GM19324 (cell line): ENCODE data around the gene ABHD16A.

Source experiments
- ATAC-seq: cut with Tn5 transposase; IDR thresholded peaks from one replicate; pipeline ENCODE4 v1.9.1; 2021; ENCODE audit warnings: mild to moderate bottlenecking, moderate library complexity; ENCODE audit not compliant: unreplicated experiment, low FRiP score

The ABHD16A gene

DNA sequence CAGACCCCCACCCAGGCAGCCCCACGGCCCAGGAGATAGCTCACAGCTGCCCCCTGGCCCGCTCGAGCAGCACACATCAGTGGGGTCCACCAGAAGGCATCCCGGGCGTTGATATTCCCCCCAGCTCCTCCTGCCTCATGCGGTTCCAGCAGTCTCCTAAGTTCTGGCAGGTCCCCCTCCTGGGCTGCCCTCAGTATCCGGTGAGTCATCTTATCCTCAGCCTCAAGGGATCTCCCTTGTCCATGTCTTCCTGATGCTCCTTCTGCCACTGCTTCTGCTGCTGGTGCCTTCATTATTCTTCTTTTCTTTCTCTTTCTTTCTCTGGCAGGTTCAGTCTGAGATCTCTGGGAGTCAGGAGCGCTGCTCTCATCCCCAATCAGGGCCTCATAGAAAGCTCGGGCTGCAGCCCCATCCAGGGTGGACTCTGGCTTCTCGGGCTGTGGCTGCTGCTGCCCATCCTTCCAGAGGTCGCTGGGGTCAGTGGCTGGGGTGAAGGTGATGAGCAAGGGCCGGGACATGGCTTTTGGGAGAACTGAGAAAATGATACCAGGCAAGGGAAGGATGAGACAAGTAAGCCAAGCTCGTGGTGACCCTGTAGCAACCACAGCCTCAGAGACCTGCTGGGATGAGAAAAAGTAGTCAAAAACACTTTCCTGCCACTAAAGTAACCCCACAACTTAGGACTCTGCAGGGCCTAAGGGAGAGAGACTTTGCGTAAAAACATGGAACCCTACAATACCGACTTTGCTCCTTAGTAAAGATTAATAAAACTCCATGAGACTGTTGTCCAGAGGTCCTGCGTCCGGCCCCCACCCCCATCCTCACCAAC lies 38.9 kb downstream of the ABHD16A start:
- no peak for ATAC-seq

DNA sequence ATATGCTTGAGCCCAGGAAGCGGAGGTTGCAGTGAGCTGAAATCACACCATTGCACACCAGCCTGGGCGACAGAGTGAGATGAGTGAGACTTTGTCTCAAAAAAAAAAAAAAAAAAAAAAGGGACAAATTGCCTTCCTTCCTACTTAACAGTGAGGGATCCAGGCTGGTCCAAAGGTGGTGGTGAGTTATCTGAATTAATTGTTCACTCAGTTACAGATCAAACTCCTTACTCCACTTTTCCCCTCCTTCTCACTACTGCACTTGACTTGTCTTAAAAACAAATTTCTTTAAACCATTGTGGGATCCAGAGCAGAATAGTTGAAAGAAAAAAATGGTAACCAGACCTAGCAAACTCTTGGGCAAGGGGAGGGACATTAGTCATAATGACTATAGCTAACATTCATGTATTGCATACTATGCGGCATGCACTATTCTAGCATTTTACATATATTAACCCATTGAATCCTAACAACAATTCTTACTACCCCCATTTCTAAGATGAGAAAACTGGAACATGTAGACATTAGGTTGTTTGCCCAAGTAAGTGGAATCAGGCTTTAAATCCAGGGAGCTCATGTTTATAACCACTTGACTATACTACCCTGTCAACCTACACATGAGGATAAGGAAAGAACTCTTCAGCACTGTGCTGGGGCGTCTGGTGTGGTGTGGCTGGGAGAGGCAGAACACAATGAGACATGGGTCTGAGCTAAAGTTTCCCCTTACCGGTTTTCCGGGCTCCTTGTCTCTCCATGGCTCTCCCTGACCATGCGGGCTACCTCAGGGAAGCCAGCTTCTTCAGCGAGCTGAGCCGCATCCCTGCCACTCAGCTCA lies 39.8 kb downstream of the ABHD16A start:
- ATAC-seq: no peak

- ATAC-seq: no peak
Observed at GRCh38 chr6:31662124-31662723, 40.9 kb downstream of the ABHD16A start.

GRCh38 chr6:31661262-31662123 lies 41.6 kb downstream of the ABHD16A start:
- ATAC-seq: no peak

DNA sequence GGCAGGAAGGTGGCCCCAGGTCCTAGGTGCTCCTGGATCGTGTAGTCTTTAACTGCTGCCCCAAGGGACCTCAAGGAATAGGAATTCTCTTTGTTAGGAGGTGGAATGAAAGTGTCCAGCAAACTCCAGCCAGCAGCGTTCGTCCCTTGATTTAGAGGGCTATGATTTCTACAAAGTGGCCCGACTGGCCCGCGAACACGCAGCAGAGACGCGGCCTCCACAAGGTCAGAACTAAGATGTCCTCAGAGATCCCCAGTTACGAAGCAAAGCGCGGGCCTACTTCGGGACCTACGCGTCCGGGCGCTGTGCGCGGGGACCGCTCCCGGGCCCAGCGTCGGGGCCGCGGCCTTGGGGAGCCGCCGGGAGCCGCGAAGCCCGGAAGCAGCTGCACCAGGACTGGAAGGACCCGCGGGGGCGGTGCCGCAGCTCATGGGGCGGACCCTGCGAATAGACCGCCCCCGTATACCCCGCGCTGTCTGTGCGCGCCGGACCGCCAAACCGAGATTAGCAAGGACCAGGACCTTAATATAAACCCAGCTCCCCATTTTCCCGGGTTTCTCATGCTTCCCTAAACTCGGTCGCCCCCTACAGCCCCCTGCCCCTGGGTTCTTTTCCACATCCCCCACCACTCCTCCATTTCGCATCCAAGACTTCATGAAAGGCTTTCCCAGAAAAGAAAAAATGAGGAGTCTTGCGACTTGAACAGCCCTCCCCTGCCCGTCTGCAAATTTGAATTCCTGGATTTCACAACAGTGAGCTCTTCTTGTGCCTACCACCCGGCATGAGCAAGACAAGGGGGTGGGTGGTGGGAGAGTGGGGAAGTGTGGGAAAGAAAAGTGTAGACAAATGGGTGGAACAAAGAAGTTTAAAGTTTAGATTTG lies 42.5 kb downstream of the ABHD16A start, which contains the start of gene C6orf47:
Gene C6orf47, minus strand, starts transcription at position 398 of the 881 bp plus-strand sequence. CDS start 831 bp downstream, outside the sequence.
- ATAC-seq: peak; percentile 38

DNA sequence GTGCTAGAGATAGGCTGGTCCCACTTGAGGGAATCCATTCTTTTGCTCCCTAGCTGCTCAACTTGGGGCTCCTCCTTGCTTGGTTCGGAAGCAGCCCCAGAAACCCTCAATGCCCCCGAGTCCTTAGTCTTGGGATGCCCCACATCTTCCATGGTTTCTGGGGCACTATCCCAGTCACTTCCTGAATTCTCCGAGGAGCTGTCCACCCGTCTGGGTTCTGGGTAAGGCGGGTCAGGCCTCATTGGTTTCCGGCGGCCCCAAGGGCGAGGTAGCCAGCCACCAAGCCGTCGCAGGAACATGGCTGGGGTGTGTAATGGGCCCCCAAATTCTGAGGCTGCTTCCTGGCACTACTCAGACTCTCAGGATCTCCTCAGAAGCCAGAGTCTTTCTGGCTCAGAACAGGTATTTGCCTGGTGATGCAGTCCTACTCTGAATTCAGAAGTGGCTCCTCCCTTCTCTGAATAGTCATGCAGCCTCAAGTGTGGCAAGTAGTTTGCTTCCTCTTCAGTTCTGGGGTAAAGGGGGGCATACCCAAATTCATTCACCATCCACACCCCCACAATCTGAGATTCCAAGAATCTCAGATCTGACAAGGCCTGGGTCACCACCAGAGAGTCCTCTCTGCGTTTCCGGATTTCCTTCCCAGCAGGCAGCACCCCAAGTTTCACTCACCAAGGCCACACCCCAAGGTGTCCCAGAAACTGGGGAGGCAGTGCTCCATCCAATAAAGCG lies 43.3 kb downstream of the ABHD16A start:
- peak; percentile 5 for ATAC-seq

DNA sequence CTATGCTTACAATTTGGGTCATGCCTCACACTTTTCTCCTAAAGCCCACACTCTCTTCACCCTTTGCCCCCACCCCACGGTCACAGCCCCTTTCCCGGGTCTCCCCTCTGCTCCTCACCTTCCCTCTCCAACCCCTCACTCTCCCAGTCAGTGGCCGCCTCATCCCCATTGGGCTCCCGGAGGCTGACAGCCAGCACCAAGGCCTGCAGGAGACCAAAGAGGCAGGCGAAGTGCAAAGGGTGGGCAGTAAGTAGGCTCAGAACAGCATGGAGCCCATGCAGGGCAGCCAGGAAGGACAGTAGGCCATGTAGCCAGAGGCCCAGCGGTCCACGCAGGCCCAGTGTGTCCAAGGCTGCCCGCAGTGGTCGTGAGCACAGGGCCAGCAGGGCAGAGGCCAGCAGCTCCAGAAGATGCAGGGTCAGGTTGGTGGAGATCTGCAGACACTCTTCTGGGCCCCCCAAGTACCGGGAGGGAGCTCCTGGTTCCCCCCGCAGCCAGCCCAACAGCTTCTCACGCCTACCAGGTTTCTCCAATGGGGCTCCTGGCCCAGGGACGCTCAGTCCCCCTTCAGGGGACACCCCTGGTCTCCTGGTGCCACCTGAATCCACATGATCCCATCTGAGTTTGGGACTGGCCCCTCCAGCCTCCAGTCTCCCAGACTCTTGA lies 44.0 kb downstream of the ABHD16A start:
- no peak for ATAC-seq

DNA sequence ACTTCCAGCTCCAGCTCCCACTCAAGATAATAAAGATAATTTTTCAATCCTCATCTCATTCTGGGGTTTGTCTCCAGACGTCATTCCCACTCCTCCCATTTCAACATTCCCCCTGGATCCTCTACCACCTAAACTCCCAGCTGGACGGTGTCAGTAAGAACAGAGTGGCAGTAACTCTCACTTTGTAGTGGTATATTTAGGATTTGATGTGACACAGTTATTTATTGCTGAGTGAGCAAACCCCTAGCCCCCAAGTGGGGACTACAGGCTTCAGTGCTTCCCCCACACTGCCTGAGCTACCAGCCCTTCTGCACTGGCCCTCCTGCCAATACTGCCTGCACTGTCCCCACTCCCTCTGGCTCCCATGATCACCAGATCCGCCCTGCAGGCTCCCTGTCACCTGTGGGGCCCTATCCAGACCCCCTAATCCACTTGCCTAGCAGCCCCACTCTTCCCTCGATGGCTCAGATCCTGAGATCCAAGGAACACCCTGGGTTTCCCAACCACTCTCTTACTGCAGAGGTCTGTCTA lies 44.9 kb downstream of the ABHD16A start:
- no peak for ATAC-seq

- ATAC-seq: no peak
Observed at GRCh38 chr6:31657406-31658157, 45.5 kb downstream of the ABHD16A start.

GRCh38 chr6:31655349-31656237 lies 47.5 kb downstream of the ABHD16A start, which contains the start of gene APOM:
APOM (plus strand) TSS chr6:31655894; CDS start chr6:31655967, 73 bp downstream.
- ATAC-seq: no peak

GRCh38 chr6:31654574-31655348 lies 48.4 kb downstream of the ABHD16A start:
- no peak for ATAC-seq

- peak; percentile 58 for ATAC-seq
Observed at GRCh38 chr6:31652925-31653724, 50.0 kb downstream of the ABHD16A start.

DNA sequence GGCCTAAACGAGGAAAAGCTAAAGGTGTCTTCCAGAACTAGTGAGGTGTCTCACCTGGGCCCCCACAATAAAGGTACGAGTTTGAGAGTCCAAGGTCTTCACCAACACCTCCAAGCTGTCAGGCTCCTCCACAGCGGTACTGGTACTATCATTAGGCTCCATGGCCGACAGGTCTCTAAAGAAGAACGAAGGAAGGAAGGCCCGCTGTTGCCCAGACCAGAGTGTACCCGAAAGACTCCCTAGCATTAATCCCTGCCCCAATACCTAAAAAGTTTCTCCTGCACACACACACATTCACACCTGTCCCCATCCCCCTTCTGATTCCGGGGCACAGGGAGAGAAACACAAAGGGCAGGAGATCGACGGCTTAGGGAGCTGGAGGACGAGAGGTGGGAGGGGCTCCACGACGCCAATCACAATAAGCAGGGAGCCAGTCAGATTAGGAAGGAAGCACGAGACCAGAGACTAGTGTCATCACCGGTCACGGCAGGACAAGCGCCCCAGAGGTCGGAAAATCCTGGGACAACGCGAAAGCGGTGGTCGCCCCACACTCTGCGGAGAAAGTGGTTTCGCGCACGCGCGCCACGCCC lies 51.4 kb downstream of the ABHD16A start:
- peak; percentile 25 for ATAC-seq

DNA sequence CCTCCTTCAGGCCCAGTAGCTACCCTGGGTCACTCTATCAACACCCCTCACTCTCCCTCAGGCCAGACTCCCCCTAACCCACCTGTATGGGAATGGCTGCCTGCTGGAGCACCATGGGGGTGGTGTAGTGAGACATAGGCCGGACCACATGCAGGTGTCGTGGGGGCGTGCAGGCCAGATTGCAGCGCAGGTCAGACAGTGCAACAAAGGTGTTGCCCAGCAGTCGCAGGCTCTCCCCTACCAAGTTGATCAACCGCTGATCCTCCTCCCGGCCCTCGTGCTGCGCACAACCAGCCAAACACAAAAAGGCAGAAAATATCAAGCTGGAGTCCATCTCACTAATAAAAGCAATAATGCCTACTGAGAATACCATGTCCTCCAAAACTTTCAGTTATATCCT lies 57.8 kb downstream of the ABHD16A start:
- ATAC-seq: no peak
